ENCODE measurements around the gene HOXB4.

The HOXB4 gene

DNA sequence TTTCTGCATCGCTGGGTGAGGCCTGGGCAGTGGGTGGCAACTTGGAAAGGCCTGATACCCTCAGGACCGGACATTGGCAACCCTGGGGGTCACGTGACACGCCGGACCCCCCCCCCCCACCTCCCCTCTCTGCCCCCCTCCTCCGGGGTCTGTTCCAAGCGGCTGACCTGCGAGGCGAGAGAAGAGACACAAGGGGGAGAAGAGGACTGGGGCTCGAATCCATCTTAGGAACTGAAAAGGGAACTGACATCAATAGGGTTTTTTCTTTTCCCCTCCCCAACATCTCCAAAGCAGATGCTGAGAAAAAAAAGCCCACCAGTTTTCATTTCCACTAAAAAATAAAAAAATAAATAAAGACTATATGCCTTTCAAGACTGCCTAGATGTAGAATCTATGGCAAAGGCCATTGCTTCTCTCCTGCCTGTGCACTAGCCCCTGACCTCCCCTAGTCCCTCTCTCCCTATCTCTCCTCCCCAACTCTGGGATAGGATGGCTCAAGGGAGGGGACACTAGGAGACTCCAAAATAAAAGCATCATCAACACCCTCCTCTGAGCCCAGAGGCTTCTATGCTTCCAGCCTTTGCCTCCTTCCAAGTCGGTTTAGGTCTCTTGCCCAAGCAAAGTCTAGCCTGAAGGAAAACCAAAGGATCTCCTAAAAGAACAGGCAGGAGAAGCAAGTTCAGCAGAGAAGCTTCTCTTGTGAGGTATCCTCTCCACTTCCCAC lies 25.5 kb downstream of the HOXB4 start:
- peak in 1 of 2 experiments; percentile 43 for DNase-seq (ENCODE audit: low read depth in 1 of 2, low spot score in 1 of 2)
- in situ Hi-C loops (cut with HindIII; ENCODE audit: low pct_unique_long_range_greater_than_20kb, low sequenced_read_pairs) = no loop called here
- no peak for TF ChIP-seq JUND (IDR thresholded peaks at IDR 0.05; ENCODE audit: low read depth)

DNA sequence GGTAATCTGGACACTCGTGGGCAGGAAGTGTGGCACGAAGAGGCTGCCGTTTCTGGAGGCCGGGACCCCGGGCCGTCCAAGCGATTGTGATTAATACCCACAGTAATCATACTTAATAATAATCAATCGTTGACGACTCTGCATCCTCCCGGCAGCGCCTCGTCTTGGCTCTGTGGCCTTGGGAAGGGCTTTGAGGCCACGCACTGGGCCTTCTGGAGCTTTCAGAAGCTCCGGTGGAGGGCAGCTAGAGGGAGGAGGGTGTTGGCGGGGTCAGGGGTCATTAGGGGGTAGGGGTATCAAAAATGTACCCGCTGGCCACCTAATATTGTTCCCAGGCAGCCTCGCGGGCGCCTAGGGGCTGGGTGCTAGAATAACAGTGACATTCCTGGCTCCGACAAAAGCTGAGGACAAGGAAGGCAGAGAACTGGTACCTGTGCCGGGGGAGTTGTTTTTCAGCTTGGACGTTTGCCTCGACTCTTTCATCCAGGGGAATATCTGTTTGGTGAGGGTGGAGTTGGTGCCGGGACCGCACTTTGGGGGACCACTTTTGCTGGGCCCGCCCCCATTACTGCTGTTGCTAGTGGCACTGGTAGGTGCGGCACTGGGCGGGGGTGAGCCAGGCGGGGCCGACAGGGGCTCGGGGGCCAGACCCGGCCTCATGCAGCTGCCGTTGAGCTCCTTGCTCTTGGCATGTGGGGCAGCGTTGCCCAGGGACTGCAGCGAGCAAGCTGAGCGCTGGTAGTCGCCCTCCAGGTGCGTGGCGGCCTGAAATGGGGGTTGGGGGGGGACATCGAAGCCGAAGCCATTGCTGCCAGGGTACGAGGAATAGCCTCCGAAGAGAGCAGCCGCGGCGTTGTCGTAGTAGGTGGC lies 26.3 kb downstream of the HOXB4 start:
- DNase-seq (ENCODE audit: low read depth in 1 of 2, low spot score in 1 of 2) = no peak
- in situ Hi-C loops (cut with HindIII; ENCODE audit: low pct_unique_long_range_greater_than_20kb, low sequenced_read_pairs) = no loop called here
- TF ChIP-seq JUND (IDR thresholded peaks at IDR 0.05; ENCODE audit: low read depth) = no peak

DNA sequence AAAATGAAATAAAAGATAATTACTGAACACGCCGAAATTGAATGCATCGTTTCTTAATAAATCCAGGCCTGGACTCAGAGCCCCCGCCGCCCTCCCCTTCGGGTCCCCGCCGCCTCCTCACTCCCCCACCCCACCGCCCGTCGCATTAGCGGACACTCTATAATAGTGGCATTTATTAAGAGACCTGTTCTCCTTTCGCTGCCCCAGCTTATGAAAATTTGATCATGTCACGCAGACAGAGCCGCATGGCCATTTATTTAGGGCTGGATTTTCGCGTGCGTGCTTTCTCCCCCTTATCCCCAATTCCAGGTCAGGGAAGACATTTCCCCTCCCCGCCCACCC lies 27.0 kb downstream of the HOXB4 start:
- DNase-seq (ENCODE audit: low read depth in 1 of 2, low spot score in 1 of 2) = no peak
- in situ Hi-C loops (cut with HindIII; ENCODE audit: low pct_unique_long_range_greater_than_20kb, low sequenced_read_pairs) = no loop called here
- no peak for TF ChIP-seq JUND (IDR thresholded peaks at IDR 0.05; ENCODE audit: low read depth)

DNA sequence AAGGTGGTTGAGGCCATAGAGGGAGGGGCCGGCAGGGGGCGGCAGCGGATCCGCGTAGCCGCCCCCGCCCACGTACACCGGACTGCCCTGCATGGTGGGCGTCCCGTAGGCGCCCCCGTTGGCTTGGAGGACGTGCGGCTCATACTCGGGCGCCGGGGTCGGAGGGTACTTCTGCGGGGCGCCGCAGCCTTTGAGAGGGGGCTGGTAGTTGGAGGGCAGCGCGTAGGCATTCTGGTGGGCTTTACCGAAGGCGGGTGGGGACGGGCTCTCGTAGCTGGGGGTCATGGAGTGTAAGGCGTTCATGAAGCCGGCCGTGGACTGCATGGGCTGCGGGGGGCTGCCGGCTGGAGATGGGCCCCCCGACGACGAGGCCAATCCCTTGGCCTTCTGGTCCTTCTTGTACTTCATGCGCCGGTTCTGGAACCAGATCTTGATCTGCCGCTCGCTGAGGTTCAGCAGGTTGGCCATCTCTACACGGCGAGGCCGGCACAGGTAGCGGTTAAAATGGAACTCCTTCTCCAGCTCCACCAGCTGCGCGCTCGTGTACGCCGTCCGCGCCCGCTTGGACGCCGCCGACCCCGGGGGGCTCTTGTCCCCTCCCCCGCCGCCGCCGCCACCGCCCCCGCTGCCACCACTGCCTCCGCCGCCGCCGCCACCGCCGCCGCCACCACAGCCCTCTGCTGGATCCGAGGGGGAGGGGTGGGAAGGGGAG lies 27.5 kb downstream of the HOXB4 start:
- in situ Hi-C loops (cut with HindIII; ENCODE audit: low pct_unique_long_range_greater_than_20kb, low sequenced_read_pairs) = no loop called here
- no peak for DNase-seq (ENCODE audit: low read depth in 1 of 2, low spot score in 1 of 2)

DNA sequence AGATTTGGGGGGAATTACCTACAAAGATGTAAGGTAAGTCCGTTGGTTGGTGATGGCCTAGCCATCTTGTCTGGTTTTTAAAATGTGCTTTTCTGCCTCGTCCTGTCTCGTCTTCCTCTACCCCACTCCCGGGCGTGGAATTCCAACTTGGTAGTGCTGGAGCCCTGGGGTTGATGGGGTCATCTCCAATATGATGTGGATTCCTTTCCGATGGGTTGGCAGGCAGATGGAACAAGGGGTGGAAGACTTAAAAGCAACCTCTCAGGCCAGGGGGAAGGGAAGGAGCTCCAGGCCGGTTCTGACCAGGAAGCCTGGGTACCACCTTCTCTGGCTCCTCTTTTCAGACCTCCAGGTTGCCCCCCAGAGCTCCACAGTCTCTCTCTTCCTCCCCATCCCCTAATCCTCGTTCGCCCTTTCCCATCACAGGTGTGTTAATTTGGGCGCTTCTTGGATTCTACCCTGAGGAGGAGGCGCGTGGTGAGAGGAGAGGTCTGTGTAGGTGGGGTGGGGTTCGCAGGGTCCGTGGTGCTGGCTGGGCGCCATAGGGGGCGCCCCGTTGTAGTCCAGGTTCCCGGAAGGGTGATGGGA lies 28.1 kb downstream of the HOXB4 start:
- no peak for DNase-seq (ENCODE audit: low read depth in 1 of 2, low spot score in 1 of 2)
- in situ Hi-C loops (cut with HindIII; ENCODE audit: low pct_unique_long_range_greater_than_20kb, low sequenced_read_pairs) = no loop called here
- no peak for TF ChIP-seq JUND (IDR thresholded peaks at IDR 0.05; ENCODE audit: low read depth)

More for the DNA sequence above, 27.5 kb downstream of the HOXB4 start:
- TF ChIP-seq JUND (IDR thresholded peaks at IDR 0.05; ENCODE audit: low read depth) = no peak

DNA sequence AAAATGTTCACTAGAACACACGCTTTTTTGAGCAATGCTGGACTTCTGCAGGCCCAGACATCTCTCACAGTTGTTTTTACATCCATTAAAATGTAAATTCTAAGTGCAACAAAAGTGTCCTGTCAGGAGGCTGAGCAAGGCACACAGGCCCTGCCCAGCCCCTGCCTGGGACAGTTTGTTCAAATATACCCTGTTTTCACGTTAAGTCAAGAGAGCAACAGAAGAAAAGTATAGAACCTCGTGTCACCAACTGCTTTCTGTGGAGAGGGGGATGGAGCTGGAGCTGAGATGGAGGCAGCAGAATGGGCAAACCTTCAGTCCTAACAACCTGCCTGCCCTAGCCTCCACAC lies 28.9 kb downstream of the HOXB4 start:
- TF ChIP-seq JUND (IDR thresholded peaks at IDR 0.05; ENCODE audit: low read depth) = no peak
- no peak for DNase-seq (ENCODE audit: low read depth in 1 of 2, low spot score in 1 of 2)

DNA sequence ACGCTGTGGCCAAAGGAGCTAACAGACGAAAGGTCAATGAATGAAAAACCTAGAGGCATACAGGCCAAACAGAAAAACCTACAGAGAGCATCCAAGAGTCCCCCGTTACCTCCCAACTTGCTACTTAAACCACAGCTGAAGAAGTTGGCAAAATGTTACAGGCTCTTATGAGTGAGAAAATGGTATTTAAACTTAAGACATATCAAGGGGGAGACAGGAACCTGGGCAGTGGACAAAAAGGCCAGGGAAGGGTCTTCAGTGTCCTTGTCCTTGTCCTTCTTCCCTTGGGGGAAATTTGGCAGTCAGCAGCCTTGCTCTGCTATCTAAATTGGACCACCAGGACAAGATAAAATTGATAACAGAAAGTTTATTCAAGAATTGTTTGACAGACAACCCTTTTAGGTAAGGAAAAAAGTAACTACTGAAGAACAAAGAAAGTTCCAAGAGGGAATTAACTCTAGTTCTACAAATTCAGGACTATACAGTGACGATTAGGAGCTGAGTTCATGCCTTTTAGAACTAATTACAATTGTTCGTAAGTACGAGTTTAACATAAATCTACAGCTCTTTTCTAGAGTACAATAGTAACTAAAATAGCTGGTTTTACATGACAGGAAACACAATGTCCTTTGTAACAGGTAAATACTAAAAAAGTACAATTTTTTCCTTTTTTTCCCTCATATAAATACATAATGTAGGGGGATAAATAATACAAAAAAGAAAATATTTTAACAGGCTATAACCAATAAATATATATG lies 29.4 kb downstream of the HOXB4 start:
- no peak for DNase-seq (ENCODE audit: low read depth in 1 of 2, low spot score in 1 of 2)
- no peak for TF ChIP-seq JUND (IDR thresholded peaks at IDR 0.05; ENCODE audit: low read depth)
- in situ Hi-C loops (cut with HindIII; ENCODE audit: low pct_unique_long_range_greater_than_20kb, low sequenced_read_pairs) = no loop called here

More for the DNA sequence above, 28.9 kb downstream of the HOXB4 start:
- in situ Hi-C loops (cut with HindIII; ENCODE audit: low pct_unique_long_range_greater_than_20kb, low sequenced_read_pairs) = no loop called here

DNA sequence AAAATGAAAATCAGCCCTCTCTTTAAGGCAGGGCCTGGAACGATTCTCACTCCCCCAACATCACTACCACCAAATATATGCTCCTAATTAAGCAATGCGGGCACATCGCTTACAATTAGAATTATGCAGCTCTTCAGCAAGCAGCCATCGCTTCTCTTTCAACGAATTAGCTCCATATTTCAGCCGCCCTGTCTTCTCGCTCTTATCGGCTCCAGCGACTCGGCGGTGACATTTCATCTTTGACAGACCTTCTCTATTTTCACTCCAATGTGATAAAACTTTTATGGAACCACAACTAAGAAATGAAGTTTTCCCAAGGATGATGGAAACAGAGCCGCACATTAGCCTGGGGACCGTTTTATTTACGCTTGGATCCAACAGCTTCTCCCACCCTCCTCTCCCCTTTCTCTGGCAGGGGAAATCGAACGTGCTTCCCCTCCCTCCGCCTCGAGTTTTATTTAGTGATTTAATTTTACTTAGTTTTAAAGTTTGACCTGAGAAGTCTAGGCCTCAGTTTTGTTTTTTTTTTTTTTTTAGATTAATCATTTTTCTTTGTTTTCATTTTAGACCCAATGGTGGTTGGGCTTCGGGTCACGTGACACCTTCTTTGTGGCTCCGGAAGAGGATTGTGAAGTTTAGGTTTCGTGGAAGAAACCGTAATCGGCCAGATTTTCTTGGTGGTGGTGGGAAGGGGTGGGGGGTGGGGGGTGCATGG lies 30.2 kb downstream of the HOXB4 start:
- in situ Hi-C loops (cut with HindIII; ENCODE audit: low pct_unique_long_range_greater_than_20kb, low sequenced_read_pairs) = no loop called here
- no peak for TF ChIP-seq JUND (IDR thresholded peaks at IDR 0.05; ENCODE audit: low read depth)
- no peak for DNase-seq (ENCODE audit: low read depth in 1 of 2, low spot score in 1 of 2)

DNA sequence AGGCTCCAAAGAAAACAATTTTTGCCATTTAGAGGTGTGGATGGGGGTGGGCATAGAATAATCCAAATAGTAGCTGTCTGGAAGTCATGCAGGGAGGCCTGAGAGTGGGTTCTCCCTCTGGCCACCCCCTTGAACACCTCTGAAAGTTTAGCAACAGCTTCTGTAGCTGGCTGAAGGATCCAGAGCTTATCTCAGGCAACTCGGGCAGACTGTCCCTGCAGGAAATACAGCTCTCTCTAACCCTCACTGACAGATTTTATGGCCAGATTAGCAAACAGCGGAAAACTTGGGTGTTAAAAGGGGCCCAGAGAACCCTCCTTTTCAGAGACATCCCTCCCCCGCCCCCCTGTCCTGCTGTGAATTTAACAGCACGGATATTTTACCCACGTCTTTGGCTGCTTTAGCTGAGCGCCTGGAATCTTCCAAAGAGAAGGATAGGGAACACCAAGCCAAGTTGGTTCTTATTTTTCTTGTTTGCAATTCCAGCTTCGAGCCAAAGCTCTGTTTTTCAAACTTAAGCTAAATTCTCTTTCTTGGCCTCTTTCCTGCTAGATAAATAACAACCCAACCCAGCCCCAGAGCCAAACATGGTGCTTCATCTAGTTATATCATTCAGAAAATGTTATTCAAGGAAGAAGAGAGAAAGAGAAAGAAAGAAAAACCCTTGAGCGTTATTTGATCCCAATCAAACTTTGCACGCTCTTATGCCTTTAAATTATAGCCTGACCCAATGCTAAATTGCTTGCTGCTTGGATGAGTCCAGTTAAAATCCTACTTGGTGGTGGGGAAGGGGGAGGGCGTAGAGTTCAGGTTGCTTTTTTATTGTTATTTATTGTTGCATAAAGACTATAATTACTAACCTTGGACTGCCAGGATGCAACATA lies 31.0 kb downstream of the HOXB4 start:
- peak; percentile 73 to 90 for DNase-seq (ENCODE audit: low read depth in 1 of 2, low spot score in 1 of 2)
- in situ Hi-C loops (cut with HindIII; ENCODE audit: low pct_unique_long_range_greater_than_20kb, low sequenced_read_pairs) = no loop called here

DNA sequence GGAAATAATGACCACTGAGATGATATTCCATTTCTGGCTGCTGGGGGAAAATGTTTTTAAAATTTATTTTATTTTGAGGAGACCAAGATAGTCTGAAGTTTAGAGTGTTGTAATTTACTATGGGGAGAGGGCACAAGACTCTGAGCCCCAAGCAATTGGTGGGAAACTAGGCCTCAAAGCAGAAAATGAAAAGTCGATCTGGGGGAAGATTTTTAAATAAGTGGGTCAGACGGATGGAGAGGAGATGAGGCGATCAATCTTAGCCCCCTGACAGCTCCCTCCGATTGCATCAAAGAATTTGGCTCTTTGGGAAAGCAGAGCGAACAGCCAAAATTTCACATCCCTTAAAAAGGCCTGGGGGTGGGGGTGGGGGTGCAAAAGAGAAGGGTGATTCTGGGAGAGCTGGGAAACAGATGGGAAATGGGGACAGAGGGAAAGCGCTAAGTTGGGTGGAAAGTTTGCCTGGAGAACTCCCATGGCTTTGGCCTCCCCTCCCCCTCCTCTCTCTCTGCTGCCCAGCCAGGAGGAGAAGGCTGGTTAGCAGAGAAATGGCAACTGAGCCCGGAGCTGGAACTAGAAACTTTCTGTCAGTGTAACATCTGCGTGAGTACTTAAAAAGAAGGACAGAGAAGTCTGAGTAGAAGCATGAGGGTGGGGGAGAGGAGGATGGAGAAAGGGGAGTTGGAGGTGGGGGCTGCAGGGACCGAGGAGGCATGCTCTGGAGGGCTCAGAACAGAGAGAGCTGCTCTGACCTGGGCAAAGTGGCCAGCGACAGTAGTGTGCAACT lies 31.8 kb downstream of the HOXB4 start:
- in situ Hi-C loops (cut with HindIII; ENCODE audit: low pct_unique_long_range_greater_than_20kb, low sequenced_read_pairs) = no loop called here
- no peak for TF ChIP-seq JUND (IDR thresholded peaks at IDR 0.05; ENCODE audit: low read depth)
- peak in 1 of 2 experiments; percentile 73 for DNase-seq (ENCODE audit: low read depth in 1 of 2, low spot score in 1 of 2)

More for the DNA sequence above, 31.0 kb downstream of the HOXB4 start:
- 0 out of 2 replicates have a peak, but pooled peaks have one; percentile 15 for TF ChIP-seq JUND (IDR thresholded peaks at IDR 0.05; ENCODE audit: low read depth)
